Kidney epithelial cell (primary cell): ENCODE data around the gene PHF21B. TPM values are rescaled to one million over a fixed set of nuclear protein-coding genes. Genes with fewer than 3 reads are reported as not detected.

ENCODE experiments used
- DNase-seq: peaks from one replicate; pipeline ENCODE4 v3.0.0-alpha.2; 2010; ENCODE audit warnings: low read depth
- H3K27me3 ChIP-seq: 2 replicates; pipeline ENCODE4 v1.6.0; 2011; ENCODE audit warnings: low read length; ENCODE audit not compliant: control insufficient read depth, insufficient read depth
- H3K36me3 ChIP-seq: 2 replicates; pipeline ENCODE4 v1.5.1; 2011; ENCODE audit warnings: low read length; ENCODE audit not compliant: control insufficient read depth, insufficient read depth
- H3K4me3 ChIP-seq: 2 replicates; pipeline ENCODE4 v1.5.1; 2011; ENCODE audit warnings: low read depth, mild to moderate bottlenecking, control low read depth, low read length
- CTCF ChIP-seq: IDR thresholded peaks from 2 replicates; pipeline ENCODE4 v1.5.1; 2011; ENCODE audit warnings: mild to moderate bottlenecking, moderate library complexity, low read length, control low read depth, inconsistent platforms; ENCODE audit not compliant: insufficient read depth, poor library complexity, severe bottlenecking
- total RNA-seq: library from RNA; depleted of rRNA; stranded (reverse); fragments of >200 nt; gene quantifications from 2 replicates; pipeline ENCODE4 v1.2.3, GENCODE V29; 2015

Gene PHF21B
- total RNA-seq, 1 donor from 2014 or later: 1.5 TPM

- no peak for TF ChIP-seq CTCF
- Histone ChIP-seq H3K27me3 (no peaks in the 10 kb centered on the region), H3K36me3 (no peaks in the 10 kb centered on the region), H3K4me3 (no peak overlapping the region)
- DNase-seq: no peak
Measured at GRCh38 chr22:44916281-44917231, 93.2 kb downstream of the PHF21B start.

- Histone ChIP-seq H3K4me3 (no peak overlapping the region), H3K36me3 (no peaks in the 10 kb centered on the region), H3K27me3 (no peaks in the 10 kb centered on the region)
- no peak for TF ChIP-seq CTCF
- DNase-seq: no peak
Measured at GRCh38 chr22:44915441-44915840, 94.4 kb downstream of the PHF21B start.

- no peak for TF ChIP-seq CTCF
- Histone ChIP-seq H3K36me3 (no peaks in the 10 kb centered on the region), H3K4me3 (no peak overlapping the region), H3K27me3 (no peaks in the 10 kb centered on the region)
- no peak for DNase-seq
Measured at GRCh38 chr22:44914026-44914721, 95.6 kb downstream of the PHF21B start.

- Histone ChIP-seq H3K36me3 (no peaks in the 10 kb centered on the region), H3K27me3 (no peaks in the 10 kb centered on the region), H3K4me3 (no peak overlapping the region)
- no peak for DNase-seq
- no peak for TF ChIP-seq CTCF
Measured at GRCh38 chr22:44913198-44913983, 96.4 kb downstream of the PHF21B start.

- Histone ChIP-seq H3K4me3 (no peak overlapping the region), H3K36me3 (no peaks in the 10 kb centered on the region), H3K27me3 (no peaks in the 10 kb centered on the region)
- DNase-seq: no peak
- TF ChIP-seq CTCF: no peak
Measured at GRCh38 chr22:44909241-44909640, 100.6 kb downstream of the PHF21B start.
